BE2C (cell line): ENCODE data around the gene ADSS1.

Experiments
- DNase-seq: peaks from one replicate; pipeline ENCODE4 v3.0.0-alpha.2; 2020
- H3K27me3 ChIP-seq: fragments of 250-450 bp; sonication (Bioruptor Pico); 2 replicates; pipeline ENCODE4 v1.5.1; 2020; ENCODE audit warnings: mild to moderate bottlenecking
- H3K36me3 ChIP-seq: fragments of 250-450 bp; sonication (Bioruptor Pico); 2 replicates; pipeline ENCODE4 v1.5.1; 2020; ENCODE audit warnings: mild to moderate bottlenecking
- H3K4me1 ChIP-seq: fragments of 250-450 bp; sonication (Bioruptor Pico); 2 replicates; pipeline ENCODE4 v1.5.1; 2020
- H3K4me3 ChIP-seq: 2 replicates; pipeline ENCODE4 v1.5.1; 2011; ENCODE audit warnings: low read depth, low read length
- H3K9me3 ChIP-seq: fragments of 250-450 bp; sonication (Bioruptor Pico); 2 replicates; pipeline ENCODE4 v1.5.1; 2020
- TF ChIP-seq, protein P1 (sequence below): IDR thresholded peaks from 2 replicates; pipeline ENCODE4 v1.5.1; 2012; ENCODE audit warnings: mild to moderate bottlenecking, low read depth, low read length

Gene ADSS1

DNA sequence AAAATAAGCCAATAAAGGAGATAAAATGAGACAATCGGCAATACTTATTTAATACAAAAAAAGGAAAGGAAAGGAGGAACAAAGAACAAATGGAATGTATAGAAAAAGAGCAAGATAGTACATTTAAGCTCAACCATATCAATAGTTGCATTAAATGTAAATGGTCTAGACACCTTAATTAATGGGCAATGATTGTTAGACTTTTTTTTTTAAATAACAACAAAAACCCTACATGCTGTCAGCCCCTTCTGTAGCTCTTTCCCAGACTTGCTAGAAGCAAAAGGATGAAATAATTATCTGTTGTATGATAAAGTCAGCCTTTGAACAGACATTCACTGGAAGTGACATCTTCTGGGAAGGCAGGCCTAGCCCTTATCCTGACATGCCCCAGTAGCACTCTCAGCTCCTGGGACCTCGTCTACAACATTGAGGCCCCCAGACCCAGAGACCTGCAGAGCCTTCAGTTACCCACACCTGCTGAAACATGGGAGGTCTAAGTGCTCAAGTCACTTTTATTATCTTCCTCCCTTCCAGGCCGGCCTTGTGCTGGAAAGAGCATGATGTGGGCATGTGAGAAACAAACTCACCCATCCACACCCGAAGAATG is 42.3 kb downstream of the ADSS1 start:
- peaks cover 12% of the 10 kb centered on the region for H3K4me1 ChIP-seq
- H3K36me3 ChIP-seq: peaks cover 10% of the 10 kb centered on the region
- no peak for DNase-seq
- no peaks in the 10 kb centered on the region for H3K9me3 ChIP-seq
- H3K4me3 ChIP-seq: no peak overlapping the region
- TF ChIP-seq, protein P1, sequence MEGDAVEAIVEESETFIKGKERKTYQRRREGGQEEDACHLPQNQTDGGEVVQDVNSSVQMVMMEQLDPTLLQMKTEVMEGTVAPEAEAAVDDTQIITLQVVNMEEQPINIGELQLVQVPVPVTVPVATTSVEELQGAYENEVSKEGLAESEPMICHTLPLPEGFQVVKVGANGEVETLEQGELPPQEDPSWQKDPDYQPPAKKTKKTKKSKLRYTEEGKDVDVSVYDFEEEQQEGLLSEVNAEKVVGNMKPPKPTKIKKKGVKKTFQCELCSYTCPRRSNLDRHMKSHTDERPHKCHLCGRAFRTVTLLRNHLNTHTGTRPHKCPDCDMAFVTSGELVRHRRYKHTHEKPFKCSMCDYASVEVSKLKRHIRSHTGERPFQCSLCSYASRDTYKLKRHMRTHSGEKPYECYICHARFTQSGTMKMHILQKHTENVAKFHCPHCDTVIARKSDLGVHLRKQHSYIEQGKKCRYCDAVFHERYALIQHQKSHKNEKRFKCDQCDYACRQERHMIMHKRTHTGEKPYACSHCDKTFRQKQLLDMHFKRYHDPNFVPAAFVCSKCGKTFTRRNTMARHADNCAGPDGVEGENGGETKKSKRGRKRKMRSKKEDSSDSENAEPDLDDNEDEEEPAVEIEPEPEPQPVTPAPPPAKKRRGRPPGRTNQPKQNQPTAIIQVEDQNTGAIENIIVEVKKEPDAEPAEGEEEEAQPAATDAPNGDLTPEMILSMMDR: no peak
- no peaks in the 10 kb centered on the region for H3K27me3 ChIP-seq

DNA sequence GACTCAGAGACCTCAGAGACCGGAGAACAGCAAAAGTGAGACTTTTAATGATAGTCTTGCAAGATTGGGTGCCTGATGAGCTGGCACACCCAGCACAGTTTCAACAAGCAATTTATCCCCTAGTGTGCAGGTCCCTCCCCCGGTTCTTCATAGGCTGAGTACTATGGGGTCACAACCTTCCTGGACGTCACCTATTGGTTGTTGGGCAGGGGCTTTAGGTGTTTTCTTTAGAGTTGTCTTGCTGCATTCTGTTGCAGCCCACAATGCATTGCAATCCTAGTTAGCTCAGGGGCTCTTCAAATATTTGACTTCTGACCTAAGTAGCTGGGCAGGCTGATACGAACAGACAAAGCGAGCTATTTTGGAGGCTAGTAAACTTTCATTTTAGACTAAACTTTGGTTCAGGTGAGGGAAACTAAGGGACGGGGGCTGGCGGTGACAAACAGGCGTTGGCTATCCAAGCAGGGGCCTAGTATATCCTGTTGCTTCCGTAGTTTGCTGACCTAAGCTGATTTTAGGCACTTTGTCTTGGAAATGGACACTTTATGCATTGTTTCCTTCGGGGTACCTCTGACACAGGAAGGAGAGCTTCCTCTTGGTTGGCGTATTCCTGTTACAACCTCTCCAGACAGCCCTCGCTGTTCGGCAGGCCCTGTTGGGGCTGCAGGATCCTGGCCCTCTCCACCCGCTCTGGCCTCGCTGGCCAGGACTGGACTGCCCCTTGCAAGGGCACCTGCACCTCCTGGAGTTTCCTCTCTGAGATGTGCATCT is 43.0 kb downstream of the ADSS1 start:
- peaks cover 16% of the 10 kb centered on the region for H3K36me3 ChIP-seq
- H3K4me1 ChIP-seq: peaks cover 12% of the 10 kb centered on the region
- H3K4me3 ChIP-seq: no peak overlapping the region
- TF ChIP-seq, protein P1: no peak
- H3K27me3 ChIP-seq: no peaks in the 10 kb centered on the region
- no peaks in the 10 kb centered on the region for H3K9me3 ChIP-seq
- DNase-seq: no peak

GRCh38 chr14:104767634-104767918 is 43.5 kb downstream of the ADSS1 start:
- Histone ChIP-seq H3K4me1 (peaks cover 12% of the 10 kb centered on the region), H3K36me3 (peaks cover 22% of the 10 kb centered on the region), H3K4me3 (no peak overlapping the region), H3K27me3 (no peaks in the 10 kb centered on the region), H3K9me3 (no peaks in the 10 kb centered on the region)
- TF ChIP-seq, protein P1: no peak
- DNase-seq: no peak

DNA sequence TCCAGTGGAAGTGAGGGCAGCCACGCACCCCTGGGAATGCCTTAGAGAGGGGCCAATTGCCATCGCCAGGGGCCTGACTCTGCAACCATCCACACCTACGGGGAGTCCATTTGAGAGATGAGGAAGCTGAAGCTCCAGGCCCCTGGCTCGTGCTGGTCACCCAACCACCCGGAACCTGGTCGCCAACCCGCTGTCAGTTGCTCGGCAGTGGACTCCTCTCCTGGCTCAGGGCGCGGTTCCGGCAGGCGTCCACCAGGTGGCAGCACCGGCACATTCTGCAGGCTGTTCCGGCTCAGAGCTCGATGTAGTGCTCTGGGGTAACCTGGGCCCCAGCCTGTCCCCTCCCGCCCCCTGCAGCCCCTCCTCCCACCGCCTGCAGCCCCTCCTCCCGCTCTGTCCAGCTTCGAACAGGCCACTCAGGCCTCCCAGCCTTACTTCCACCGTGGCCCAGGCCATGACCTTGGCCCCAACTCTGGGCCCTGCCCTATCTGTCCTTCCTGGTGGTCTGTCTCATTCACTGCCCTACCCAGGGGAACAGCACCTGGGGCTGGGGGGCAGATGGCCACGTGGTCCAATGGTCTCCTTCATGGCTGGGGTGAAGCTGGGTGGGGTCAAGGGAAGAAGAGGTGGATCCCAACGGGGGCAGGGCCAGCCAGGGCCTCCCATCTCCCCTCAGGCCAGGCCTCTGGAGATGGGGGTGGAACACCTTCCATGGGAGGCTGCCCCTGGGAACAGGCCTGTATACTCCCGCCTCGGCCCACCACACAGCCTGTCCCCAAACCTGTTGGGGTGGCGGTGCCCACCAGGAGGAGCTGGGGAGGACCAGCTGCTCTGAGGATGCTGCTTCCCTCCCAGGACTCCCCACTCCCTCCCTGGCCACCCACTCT is 44.7 kb downstream of the ADSS1 start:
- no peaks in the 10 kb centered on the region for H3K9me3 ChIP-seq
- DNase-seq: peak; percentile 91
- H3K27me3 ChIP-seq: no peaks in the 10 kb centered on the region
- H3K36me3 ChIP-seq: peaks cover 29% of the 10 kb centered on the region
- TF ChIP-seq, protein P1: peak; percentile 76
- peaks cover 12% of the 10 kb centered on the region for H3K4me1 ChIP-seq
- H3K4me3 ChIP-seq: no peak overlapping the region

- no peak for DNase-seq
- TF ChIP-seq, protein P1: no peak
- Histone ChIP-seq H3K36me3 (peaks cover 34% of the 10 kb centered on the region), H3K9me3 (no peaks in the 10 kb centered on the region), H3K27me3 (no peaks in the 10 kb centered on the region), H3K4me3 (no peak overlapping the region), H3K4me1 (peaks cover 12% of the 10 kb centered on the region)
Observed at GRCh38 chr14:104769324-104770071, 45.5 kb downstream of the ADSS1 start.
